Measurements from ENCODE around the gene ZGPAT. TPM values are rescaled to one million over a fixed set of nuclear protein-coding genes. Genes with fewer than 3 reads are reported as not detected.

Gene ZGPAT
- total and polyA plus RNA-seq, 2 of the 4 experiments (the other 2 are of a cell fraction), result 13.4 to 20.2 TPM

GRCh38 chr20:63689046-63690002 lies 18.5 kb upstream of the ZGPAT start (continued):
- TF ChIP-seq CTCF (conservative IDR thresholded peaks at IDR 0.05; ENCODE audit: low read depth, low read length) (no peak), MAFK (IDR thresholded peaks at IDR 0.05; ENCODE audit: low read depth, low read length) (no peak), FOS (IDR thresholded peaks at IDR 0.05; ENCODE audit: low read depth, low read length) (no peak), RCOR1 (IDR thresholded peaks at IDR 0.05; ENCODE audit: insufficient replicate concordance, low read length) (no peak)

Data from IMR-90 (cell line).